Measurements from ENCODE around the gene DSTN.

DNA sequence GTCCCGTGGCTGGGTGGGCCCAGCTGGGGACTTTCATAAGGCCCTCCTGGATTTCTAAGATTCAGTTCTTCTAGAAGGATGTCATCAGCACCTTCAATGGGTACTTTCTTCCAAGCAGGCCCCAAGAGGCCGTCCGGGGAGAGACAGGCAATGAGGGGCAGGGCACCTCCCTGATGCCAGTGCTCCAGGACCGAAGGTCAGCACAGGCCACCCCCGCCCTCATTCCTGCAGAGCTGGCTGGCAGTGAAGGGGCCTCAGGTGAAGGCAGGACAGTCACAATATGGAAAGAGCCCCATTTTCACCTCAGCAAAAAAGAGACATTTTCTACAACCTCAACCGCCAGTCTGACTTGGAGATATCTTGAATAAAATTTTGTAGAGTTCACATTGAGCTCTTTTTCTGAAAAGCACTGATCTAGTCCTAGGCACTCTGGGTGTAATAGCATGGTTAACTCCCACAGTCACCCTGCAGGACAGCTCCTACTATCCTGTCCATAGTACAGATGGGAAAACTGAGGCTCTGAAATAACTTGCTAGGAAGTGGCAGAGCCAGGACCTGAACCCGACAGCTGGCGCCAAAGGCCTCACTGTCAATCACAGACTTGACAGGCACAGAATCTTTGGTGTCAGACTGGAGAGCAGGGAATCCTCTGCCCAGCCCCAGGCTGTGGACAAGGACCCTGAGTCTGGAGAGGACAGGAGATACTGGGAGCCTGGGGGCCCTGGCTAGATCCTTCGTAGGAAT, 61.9 kb downstream of the DSTN start:
- no peak for TF ChIP-seq CTCF (IDR thresholded peaks at IDR 0.05)
- no peak for TF ChIP-seq POLR2A (IDR thresholded peaks at IDR 0.05)

Measured in esophagus squamous epithelium (tissue), 4 donors.